ENCODE data around the gene SUPT6H. TPM values are rescaled to one million over a fixed set of nuclear protein-coding genes. Genes with fewer than 3 reads are reported as not detected.

SUPT6H gene
- total and polyA plus RNA-seq, 9 of the 15 experiments (the other 6 are each of a cell fraction or from before 2014, with no cell fraction given), result 1.7 to 77.7 (median 49.2) TPM

- TF ChIP-seq VEZF1 (CRISPR knock-in tag; IDR thresholded peaks at IDR 0.05) (peak; percentile 35), ZNF41 (CRISPR knock-in tag; conservative IDR thresholded peaks at IDR 0.05) (0 out of 2 replicates have a peak, but pooled peaks have one; percentile 56), JUNB (CRISPR knock-in tag; conservative IDR thresholded peaks at IDR 0.05) (no peak), ZNF431 (CRISPR knock-in tag; IDR thresholded peaks at IDR 0.05) (peak; percentile 41; the same call in 1 of the 2 replicates), TFE3 (CRISPR knock-in tag; IDR thresholded peaks at IDR 0.05) (no peak), TRIM28 (IDR thresholded peaks at IDR 0.05) (no peak), NELFE (IDR thresholded peaks at IDR 0.05; ENCODE audit: insufficient read depth, insufficient read length) (no peak), THRAP3 (IDR thresholded peaks at IDR 0.05; ENCODE audit: borderline replicate concordance) (no peak), XRCC5 (IDR thresholded peaks at IDR 0.05; ENCODE audit: low read depth, low read length) (no peak), IRF2 (CRISPR knock-in tag; IDR thresholded peaks at IDR 0.05) (no peak), RFX5 (IDR thresholded peaks at IDR 0.05; ENCODE audit: low read depth, low read length) (no peak), STAT5B (CRISPR knock-in tag; IDR thresholded peaks at IDR 0.05) (no peak), ZNF740 (CRISPR knock-in tag; IDR thresholded peaks at IDR 0.05) (0 out of 2 replicates have a peak, but pooled peaks have one; percentile 29), ZNF740 (tag; IDR thresholded peaks at IDR 0.05) (no peak), HMG20B (CRISPR knock-in tag; IDR thresholded peaks at IDR 0.05) (no peak), HES1 (IDR thresholded peaks at IDR 0.05; ENCODE audit: low read depth) (no peak), HCFC1 (IDR thresholded peaks at IDR 0.05; ENCODE audit: low read depth, low read length) (peak; percentile 9; the same call in 1 of the 2 replicates), BRF2 (IDR thresholded peaks at IDR 0.05; ENCODE audit: borderline replicate concordance, insufficient read depth, insufficient read length) (no peak), RHOXF2B (CRISPR knock-in tag; conservative IDR thresholded peaks at IDR 0.05) (no peak), MED1 (CRISPR knock-in tag; IDR thresholded peaks at IDR 0.05; ENCODE audit: borderline replicate concordance) (no peak)
Measured at GRCh38 chr17:28710861-28711722, 49.1 kb downstream of the SUPT6H start (continued).

All from K562 (cell line).